ENCODE data around the gene MCC.

Gene MCC

DNA sequence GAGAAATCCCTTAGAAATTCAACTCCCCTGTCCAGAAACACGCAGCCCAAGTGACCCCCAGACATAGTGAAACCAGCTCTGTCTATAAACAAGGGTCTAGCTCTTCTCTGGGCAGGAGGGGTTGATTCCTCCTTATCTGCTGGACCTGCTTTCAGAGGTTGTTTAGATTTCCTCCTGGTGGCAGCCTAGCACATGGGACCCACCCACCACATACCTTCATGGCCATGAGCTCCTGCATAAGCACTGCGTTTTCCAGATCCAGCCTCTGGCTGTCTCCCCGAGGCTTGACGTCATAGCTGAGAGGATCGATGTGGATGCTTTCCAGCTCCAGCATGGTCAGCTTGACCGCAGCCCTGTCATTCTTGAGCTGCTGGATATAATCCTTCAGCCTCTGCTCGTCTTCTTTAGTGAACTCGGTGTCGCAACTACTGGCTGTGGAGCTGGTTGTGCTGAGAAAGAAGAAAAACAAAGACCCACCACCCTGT is 434.7 kb downstream of the MCC start:
- ATAC-seq (replicated peaks) (no peak), DNase-seq (no peak)
- H3K4me1 Mint-ChIP-seq = peaks cover 5 to 7% of the 10 kb centered on the region in 2 donors
- H3K27ac Mint-ChIP-seq = no peak overlapping the region
- H3K9me3 Mint-ChIP-seq = no peaks in the 10 kb centered on the region
- H3K36me3 Mint-ChIP-seq = no peaks in the 10 kb centered on the region
- no peaks in the 10 kb centered on the region for H3K27me3 Mint-ChIP-seq
- H3K4me3 Mint-ChIP-seq = no peak overlapping the region

DNA sequence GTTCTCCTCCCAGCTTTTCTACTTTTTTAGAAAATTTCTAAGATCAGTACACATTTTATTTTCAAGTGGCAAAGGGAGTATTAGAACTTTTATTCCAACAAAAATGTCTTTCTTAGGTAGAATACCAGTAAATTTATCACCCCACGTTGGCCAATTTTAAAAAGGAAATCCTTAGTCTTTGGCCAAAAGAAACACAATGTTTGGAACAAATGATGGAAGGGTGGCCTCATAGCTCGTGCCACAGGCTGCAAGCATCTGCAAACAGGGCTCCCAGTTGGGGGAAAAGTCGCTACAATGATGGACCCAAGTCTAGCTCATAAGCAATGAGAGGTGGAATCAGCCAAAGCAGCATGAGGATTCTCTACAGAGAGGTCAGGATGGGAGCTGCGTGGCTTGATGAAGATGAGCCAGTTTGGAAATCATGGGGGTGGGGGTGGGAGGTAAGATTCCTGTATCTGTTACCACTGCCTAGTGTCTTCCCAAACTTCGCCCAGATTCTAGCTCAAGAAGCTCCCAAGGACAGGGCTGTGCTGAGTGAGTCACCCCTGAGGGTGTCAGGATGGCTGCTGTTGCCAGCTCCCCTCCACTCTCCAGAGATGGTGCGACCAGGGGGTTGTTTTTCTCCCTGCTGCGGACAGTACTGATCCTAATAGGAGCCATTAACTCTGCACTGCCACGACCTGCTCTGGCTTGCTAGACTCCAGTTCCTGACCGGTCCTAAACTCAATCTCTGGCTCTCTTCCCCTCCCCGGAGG is 436.0 kb downstream of the MCC start:
- H3K27ac Mint-ChIP-seq = no peak overlapping the region

DNA sequence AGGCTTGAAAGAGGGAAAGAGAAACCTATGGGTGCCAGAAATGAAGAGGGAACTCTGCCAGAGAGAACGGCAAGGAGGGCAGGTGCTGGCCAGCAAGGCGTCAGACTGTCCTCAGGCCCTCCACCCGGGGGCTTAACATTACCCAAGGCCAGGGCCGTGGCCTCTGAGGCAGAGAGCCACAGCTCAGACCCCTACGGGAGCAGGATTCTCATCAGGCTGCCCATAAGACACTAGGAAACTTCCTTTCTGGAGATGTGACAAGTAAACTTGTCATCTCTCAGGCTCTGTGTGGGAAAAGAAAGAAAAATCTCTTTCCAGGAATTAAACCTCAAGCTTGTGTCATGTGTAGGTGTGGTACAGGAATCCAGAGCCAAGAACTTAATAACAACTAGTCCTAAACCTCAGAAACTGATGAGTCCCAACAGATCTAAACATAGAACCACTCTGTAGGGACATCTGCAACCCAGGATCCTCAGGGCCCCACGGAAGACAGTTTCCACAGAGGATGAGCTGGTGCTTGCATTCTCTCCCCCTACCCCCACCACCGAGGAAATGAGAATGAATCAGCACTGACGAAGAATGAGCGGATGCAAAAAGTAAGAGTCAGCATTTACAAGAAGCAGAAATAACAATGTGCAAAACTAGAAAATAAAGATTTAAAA is 437.4 kb downstream of the MCC start:
- ATAC-seq (replicated peaks) = no peak

More for the DNA sequence above, 436.0 kb downstream of the MCC start:
- no peak for DNase-seq
- no peaks in the 10 kb centered on the region for H3K9me3 Mint-ChIP-seq
- H3K4me3 Mint-ChIP-seq = no peak overlapping the region
- no peak for ATAC-seq (replicated peaks)
- peaks cover 14 to 20% of the 10 kb centered on the region in 2 donors for H3K4me1 Mint-ChIP-seq
- no peaks in the 10 kb centered on the region for H3K27me3 Mint-ChIP-seq
- no peaks in the 10 kb centered on the region for H3K36me3 Mint-ChIP-seq

DNA sequence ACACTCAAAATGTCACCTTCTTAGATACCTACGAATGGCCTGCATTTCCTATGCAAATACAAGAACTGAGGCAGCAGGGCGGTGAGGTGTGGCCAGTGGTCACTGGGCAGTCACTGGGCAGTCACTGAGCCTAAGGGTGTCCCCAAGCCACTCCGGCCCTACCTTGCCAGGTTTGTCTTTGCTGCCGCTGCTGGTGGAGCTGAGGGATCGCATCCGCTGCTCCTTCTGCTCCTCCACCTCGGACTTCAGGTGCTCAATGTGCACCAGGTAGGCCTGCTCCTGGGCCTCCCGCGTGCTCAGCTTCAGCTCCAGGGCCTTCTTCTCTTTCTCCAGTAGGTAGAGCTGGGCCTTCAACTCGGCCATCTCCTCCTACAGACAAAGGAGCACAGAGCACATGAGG is 439.3 kb downstream of the MCC start:
- H3K4me1 Mint-ChIP-seq = peaks cover 16 to 19% of the 10 kb centered on the region in 2 donors
- ATAC-seq (replicated peaks) (no peak), DNase-seq (no peak)
- no peaks in the 10 kb centered on the region for H3K36me3 Mint-ChIP-seq
- H3K9me3 Mint-ChIP-seq = no peaks in the 10 kb centered on the region
- H3K4me3 Mint-ChIP-seq = no peak overlapping the region
- H3K27ac Mint-ChIP-seq = no peak overlapping the region
- H3K27me3 Mint-ChIP-seq = no peaks in the 10 kb centered on the region

More for the DNA sequence above, 437.4 kb downstream of the MCC start:
- no peak overlapping the region for H3K4me3 Mint-ChIP-seq
- H3K36me3 Mint-ChIP-seq = no peaks in the 10 kb centered on the region
- no peak overlapping the region for H3K27ac Mint-ChIP-seq
- H3K9me3 Mint-ChIP-seq = no peaks in the 10 kb centered on the region
- no peaks in the 10 kb centered on the region for H3K27me3 Mint-ChIP-seq
- H3K4me1 Mint-ChIP-seq = peaks cover 16 to 19% of the 10 kb centered on the region in 2 donors
- DNase-seq = no peak

DNA sequence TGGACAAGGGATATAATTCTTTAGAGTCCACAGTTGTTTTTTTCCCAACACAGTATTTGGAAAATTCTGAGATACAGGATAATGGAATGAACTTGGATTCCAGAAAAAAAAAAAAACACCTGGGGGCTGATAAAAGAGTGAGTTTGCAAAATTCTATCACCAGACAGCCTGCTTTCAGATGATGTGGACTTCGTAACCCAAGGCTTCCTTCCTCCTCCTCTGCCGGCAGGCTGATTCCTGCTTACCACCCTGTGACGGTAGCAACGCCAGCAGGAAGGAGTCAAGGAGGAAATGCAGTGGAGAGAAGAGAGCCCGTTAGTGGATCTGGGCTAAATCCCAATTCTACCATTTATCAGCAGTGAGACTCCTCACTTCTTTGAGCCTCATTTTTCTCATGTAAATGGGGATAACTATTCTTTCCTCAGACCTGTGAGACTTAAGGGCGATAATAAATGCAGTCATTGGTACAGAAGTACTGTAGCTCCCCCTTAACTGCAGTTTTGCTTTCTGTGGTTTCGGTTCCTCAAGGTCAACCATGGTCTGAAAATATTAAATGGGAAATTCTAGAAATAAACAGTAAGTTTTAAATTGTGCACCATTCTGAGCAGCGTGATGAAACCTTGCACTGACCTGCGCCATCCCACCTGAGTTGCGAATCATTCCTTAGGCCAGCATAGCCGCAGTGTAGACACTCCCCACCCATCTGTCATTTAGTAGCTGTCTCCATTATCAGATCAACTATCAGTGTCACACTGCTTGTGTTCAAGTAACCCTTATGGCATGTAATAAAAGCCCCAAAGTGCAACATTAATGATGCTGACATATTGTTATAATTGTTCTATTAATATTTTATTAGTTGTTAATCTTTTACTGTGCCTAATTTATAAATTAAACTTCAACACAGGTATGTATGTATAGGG is 440.3 kb downstream of the MCC start:
- no peaks in the 10 kb centered on the region for H3K9me3 Mint-ChIP-seq
- H3K36me3 Mint-ChIP-seq = no peaks in the 10 kb centered on the region
- DNase-seq (no peak), ATAC-seq (replicated peaks) (peak; percentile 77 to 78)
- H3K27me3 Mint-ChIP-seq = no peaks in the 10 kb centered on the region
- peak overlapping the region; percentile 45 to 68 for H3K4me3 Mint-ChIP-seq
- peaks cover 16 to 19% of the 10 kb centered on the region in 2 donors for H3K4me1 Mint-ChIP-seq
- H3K27ac Mint-ChIP-seq = peak overlapping the region; percentile 56

DNA sequence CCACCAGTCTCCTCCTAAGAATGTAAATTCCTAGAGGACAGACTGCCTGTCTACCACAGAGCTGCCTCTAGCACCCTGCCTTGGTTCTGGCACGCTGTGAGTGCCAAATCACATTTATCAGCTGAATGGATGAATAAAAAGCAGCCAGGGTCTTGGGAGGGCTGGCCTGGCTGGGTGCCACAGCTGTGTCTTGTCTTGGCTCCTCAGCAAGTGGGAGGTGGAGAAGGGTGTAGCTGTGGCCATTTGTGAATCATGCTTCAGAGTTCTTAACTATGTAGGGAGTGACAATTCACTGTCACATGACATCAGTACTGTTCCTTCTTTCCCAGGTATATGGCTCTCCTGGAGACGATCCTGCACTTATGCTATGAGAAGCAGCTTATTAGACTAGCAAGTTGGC is 441.0 kb downstream of the MCC start:
- H3K36me3 Mint-ChIP-seq = no peaks in the 10 kb centered on the region
- H3K27ac Mint-ChIP-seq = no peak overlapping the region
- H3K27me3 Mint-ChIP-seq = no peaks in the 10 kb centered on the region
- ATAC-seq (replicated peaks) = no peak
- peaks cover 16 to 19% of the 10 kb centered on the region in 2 donors for H3K4me1 Mint-ChIP-seq
- no peak overlapping the region for H3K4me3 Mint-ChIP-seq
- no peak for DNase-seq
- no peaks in the 10 kb centered on the region for H3K9me3 Mint-ChIP-seq

DNA sequence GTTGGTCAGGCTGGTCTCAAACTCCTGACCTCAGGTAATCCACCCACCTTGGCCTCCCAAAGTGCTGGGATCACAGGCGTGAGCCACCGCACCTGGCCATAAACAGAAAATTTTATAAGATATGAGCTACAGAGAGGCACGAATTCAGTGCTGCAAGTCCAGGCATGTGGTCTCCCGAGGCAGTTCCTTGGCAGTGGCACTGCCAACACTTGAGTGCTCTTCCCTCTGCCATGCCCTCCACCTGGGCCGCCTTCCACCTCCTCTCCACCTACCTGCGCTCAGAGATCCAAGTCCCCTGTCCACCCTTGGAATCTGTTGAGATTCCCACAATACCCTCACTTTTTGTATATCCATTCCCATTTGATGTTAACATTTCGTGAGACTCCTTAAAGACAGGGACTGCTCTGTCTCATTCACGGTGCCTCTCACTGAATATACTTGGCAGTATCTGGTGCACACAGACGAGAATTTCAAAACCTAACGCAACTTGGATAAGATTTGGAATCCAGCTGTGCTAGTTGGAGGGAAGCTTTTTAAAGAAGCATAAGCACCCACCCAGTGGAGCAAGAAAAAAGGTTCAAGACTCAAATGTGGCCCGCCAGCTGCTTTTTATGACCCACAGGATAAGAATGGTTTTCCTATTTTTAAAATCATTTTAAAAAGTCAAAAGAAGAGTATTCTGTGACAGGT is 443.3 kb downstream of the MCC start:
- ATAC-seq (replicated peaks) = no peak
- Mint-ChIP-seq H3K27ac (no peak overlapping the region), H3K36me3 (no peaks in the 10 kb centered on the region)

DNA sequence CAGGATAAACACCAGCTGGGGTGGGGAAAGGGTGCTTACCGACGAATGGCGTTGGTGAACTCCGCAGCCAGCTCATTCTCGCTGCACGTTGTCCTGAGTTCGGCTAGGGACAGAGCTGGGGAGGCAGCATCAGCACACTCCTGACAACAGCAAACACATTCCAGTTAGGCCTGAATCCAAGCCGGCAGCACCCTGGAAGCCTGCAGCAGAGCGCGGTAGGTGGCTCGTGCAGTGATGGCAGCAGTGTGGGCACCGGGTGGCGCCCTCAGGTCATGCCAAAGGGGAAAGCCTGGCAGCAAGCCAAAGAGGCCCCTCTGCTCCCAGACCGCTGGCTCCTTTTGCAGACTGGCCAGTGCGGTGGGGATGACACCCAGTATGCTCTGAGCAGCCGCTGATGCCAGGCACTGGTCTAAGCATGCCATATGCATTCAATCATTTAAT is 444.7 kb downstream of the MCC start:
- no peaks in the 10 kb centered on the region for H3K9me3 Mint-ChIP-seq
- H3K4me3 Mint-ChIP-seq = no peak overlapping the region
- H3K4me1 Mint-ChIP-seq = peaks cover 14 to 18% of the 10 kb centered on the region in 2 donors
- DNase-seq = no peak
- H3K27me3 Mint-ChIP-seq = peaks cover under 1% of the 10 kb centered on the region in 2 donors
- no peaks in the 10 kb centered on the region for H3K36me3 Mint-ChIP-seq
- no peak for ATAC-seq (replicated peaks)
- H3K27ac Mint-ChIP-seq = no peak overlapping the region

More for the DNA sequence above, 443.3 kb downstream of the MCC start:
- H3K9me3 Mint-ChIP-seq = no peaks in the 10 kb centered on the region
- no peaks in the 10 kb centered on the region for H3K27me3 Mint-ChIP-seq
- H3K4me1 Mint-ChIP-seq = peaks cover 16 to 19% of the 10 kb centered on the region in 2 donors
- no peak for DNase-seq
- H3K4me3 Mint-ChIP-seq = no peak overlapping the region

DNA sequence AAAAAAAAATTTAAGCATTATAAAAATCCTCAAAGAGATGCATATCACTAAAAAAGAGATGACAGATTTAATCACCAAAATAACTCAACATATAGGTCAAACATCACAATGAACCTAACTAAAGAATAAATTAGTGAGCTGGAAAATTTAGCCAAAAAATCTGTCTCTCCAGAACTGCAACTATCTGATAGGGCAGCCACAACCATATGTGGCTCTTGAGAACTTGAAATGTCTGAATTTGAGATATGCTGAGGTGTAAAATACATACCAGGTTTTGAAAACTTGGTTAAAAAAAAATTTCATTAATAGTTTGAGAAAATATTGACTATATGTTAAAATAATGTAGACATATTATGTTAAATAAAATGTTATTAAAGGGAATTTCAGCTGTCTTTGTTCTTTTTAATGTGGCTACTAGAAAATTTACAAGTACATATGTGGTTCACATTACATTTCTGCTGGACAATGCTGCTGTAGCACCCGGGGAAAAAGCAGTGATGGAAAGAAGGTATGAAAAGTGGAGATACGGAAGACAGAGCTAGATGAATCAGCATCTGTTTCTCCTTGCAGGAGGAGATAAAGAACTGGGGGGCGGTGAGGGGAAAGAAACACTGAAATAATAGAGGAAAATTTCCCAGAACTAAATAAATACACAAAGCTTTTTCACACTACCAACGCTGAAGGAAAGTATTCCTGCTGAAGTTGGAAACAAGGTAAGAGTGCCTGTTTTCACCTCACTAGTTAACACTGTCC is 445.6 kb downstream of the MCC start:
- ATAC-seq (replicated peaks) (no peak), DNase-seq (no peak)
- Mint-ChIP-seq H3K36me3 (no peaks in the 10 kb centered on the region), H3K4me3 (no peak overlapping the region), H3K27ac (no peak overlapping the region), H3K27me3 (peaks cover 9% of the 10 kb centered on the region in 2 donors), H3K4me1 (peaks cover 9 to 10% of the 10 kb centered on the region in 2 donors), H3K9me3 (no peaks in the 10 kb centered on the region)

DNA sequence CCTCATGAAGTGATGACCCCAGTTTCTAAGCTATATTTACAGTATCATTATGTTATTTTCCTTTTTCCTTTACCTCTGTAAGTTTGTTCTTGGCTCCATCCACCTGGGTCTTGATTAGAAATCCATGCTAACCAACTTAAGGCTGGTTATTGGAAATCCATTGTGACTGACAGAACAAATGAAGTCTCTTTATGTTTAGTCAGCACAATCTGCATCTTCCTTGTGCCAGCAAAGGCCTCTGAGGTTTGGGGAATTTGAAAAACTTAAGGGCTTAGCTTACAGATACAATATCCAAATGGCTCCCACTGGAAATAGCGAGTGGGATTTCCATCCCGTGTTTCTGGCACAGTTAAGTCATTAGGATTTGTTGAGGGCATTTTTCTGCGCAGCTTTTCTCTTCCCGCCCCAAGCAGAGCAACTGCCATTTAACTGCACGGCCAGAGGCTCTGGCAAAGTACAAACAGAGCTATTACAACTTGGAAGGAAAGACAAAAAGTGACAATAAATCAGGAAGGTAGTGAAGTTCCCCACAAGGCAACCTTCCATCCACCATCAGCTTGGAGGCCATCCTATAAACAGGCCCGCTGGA is 447.5 kb downstream of the MCC start:
- no peak for ATAC-seq (replicated peaks)
- Mint-ChIP-seq H3K4me1 (no peaks in the 10 kb centered on the region), H3K4me3 (no peak overlapping the region), H3K36me3 (no peaks in the 10 kb centered on the region), H3K27ac (no peak overlapping the region), H3K27me3 (peaks cover 10 to 11% of the 10 kb centered on the region in 2 donors), H3K9me3 (no peaks in the 10 kb centered on the region)
- no peak for DNase-seq

DNA sequence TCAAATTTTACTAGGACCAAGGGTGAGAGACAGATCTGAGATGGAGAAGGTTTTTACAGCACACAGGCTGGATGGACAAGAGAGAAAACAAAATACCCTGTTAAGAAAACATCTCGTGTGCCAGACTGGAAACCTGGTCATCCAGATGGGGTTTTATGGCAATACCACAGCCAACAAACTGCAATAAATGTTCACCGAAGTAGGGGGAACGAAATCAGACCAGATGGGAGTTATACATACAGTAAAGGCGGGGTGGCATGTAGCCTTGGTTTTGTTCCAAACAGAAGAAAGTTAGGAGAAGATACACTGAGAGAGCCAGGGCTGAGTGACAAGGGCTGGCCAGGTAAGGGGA is 448.3 kb downstream of the MCC start:
- no peak overlapping the region for H3K4me3 Mint-ChIP-seq
- ATAC-seq (replicated peaks) (no peak), DNase-seq (no peak)
- no peaks in the 10 kb centered on the region for H3K9me3 Mint-ChIP-seq
- no peaks in the 10 kb centered on the region for H3K36me3 Mint-ChIP-seq
- H3K4me1 Mint-ChIP-seq = no peaks in the 10 kb centered on the region
- H3K27ac Mint-ChIP-seq = no peak overlapping the region
- H3K27me3 Mint-ChIP-seq = peaks cover 10 to 11% of the 10 kb centered on the region in 2 donors

DNA sequence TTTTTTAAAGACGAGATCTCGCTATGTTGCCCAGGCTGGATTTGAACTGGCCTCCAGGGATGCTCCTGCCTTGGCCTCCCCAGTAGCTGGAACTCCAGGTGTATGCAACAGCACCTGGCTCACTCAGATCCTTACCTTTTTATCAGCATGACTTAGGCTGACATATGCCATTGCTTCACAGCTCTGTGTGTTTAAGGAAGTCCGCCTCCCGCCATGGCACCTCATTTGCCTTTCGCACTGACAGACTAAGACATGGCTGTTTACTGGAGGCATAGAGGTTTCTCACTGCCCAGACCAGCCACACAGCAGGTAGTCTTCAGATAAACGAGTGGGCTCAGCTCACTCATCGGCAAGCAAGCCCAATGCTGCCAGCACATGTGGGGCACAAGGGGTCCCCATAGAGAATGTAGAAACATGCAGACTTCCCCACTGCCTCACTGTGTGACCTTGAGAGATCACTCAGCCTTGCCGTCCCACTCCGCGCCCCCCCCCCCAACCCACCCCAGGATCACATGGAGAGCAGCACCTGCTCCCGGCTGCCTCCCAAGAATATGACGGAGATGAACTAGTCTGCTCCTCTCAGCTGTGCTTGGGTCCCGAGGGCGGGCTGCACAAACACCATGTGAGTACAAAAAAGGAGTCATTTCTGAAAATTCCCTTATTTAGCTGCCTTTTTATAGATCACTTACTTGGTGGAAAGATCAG is 448.9 kb downstream of the MCC start:
- ATAC-seq (replicated peaks) = no peak
- Mint-ChIP-seq H3K9me3 (no peaks in the 10 kb centered on the region), H3K36me3 (no peaks in the 10 kb centered on the region), H3K4me1 (no peaks in the 10 kb centered on the region), H3K27me3 (peaks cover 10 to 11% of the 10 kb centered on the region in 2 donors), H3K4me3 (no peak overlapping the region), H3K27ac (no peak overlapping the region)
- no peak for DNase-seq

Measured in stimulated activated naive B cell treated with anti-CD40 and anti-IgM and Interleukin-4, amounts not matched to agents 10 μg/mL and 1 μg/mL and 100 μg/mL, for 72 hours (primary cell).